Measurements from ENCODE around the gene KIRREL2. TPM values are rescaled to one million over a fixed set of nuclear protein-coding genes. Genes with fewer than 3 reads are reported as not detected.

KIRREL2 gene
- total RNA-seq, 1 experiment from 2014 or later = not detected

DNA sequence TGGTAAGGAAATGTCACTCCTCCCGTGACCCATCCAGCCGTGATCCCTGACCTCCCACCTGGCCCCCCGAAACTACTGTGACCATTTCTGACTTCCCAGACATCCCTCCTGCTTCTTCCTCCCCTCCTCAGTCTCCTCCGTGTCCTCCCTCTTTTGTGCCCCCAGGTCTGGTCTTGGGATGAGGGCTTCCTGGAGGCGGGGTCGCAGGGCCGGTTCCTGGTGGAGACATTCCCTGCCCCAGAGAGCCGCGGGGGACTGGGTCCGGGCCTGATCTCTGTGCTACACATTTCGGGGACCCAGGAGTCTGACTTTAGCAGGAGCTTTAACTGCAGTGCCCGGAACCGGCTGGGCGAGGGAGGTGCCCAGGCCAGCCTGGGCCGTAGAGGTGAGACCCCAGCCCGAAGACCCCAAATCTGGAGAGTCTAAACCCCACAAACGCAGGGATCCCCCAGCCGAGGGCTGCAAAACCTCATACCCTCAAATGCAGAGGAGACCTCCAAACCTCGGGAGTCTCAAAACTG lies 5.0 kb downstream of the KIRREL2 start:
- no peaks in the 10 kb centered on the region for H4K20me1 ChIP-seq (ENCODE audit: low read length)
- no peak overlapping the region for H2AFZ ChIP-seq (ENCODE audit: low read length)
- POLR2A ChIA-PET (ENCODE audit: unreplicated experiment) = no interaction called here
- no peaks in the 10 kb centered on the region for H3K9me2 ChIP-seq (replicated peaks; ENCODE audit: low read length)
- no peaks in the 10 kb centered on the region for H3K9me3 ChIP-seq (ENCODE audit: low read length)
- DNase-seq (no peak), ATAC-seq (no peak)
- no peak overlapping the region for H3K4me2 ChIP-seq (ENCODE audit: low read length)
- no peak overlapping the region for H3K9ac ChIP-seq (ENCODE audit: low read length)
- no peaks in the 10 kb centered on the region for H3K79me2 ChIP-seq (ENCODE audit: low read length)
- CTCF ChIA-PET = no interaction called here
- BruUV-seq (replicated peaks) = no TSS peak
- intact Hi-C loops (cut with micrococcal nuclease) = no loop called here
- H3K27me3 ChIP-seq (ENCODE audit: low read length) = peaks cover 4% of the 10 kb centered on the region; the same call in 1 of the 2 replicates
- no peaks in the 10 kb centered on the region for H3K4me1 ChIP-seq (ENCODE audit: insufficient read depth, low read length)
- H3K36me3 ChIP-seq (ENCODE audit: low read depth, low read length) = no peaks in the 10 kb centered on the region
- H3K27ac ChIP-seq (ENCODE audit: low read length) = no peak overlapping the region
- H3F3A ChIP-seq (ENCODE audit: low read length, unreplicated experiment) = no peaks in the 10 kb centered on the region
- no peak overlapping the region for H3K4me3 ChIP-seq (ENCODE audit: low read length)
- TF ChIP-seq EZH2phosphoT487 (IDR thresholded peaks at IDR 0.05; ENCODE audit: borderline replicate concordance, low read length) (no peak), EZH2 (IDR thresholded peaks at IDR 0.05; ENCODE audit: low read length, unreplicated experiment) (no peak)
- TF ChIP-seq, protein P1, sequence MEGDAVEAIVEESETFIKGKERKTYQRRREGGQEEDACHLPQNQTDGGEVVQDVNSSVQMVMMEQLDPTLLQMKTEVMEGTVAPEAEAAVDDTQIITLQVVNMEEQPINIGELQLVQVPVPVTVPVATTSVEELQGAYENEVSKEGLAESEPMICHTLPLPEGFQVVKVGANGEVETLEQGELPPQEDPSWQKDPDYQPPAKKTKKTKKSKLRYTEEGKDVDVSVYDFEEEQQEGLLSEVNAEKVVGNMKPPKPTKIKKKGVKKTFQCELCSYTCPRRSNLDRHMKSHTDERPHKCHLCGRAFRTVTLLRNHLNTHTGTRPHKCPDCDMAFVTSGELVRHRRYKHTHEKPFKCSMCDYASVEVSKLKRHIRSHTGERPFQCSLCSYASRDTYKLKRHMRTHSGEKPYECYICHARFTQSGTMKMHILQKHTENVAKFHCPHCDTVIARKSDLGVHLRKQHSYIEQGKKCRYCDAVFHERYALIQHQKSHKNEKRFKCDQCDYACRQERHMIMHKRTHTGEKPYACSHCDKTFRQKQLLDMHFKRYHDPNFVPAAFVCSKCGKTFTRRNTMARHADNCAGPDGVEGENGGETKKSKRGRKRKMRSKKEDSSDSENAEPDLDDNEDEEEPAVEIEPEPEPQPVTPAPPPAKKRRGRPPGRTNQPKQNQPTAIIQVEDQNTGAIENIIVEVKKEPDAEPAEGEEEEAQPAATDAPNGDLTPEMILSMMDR (conservative IDR thresholded peaks at IDR 0.05; ENCODE audit: low read depth, low read length) = no peak

- CTCF ChIA-PET = no interaction called here
- BruUV-seq (replicated peaks) = no TSS peak
- H3K27me3 ChIP-seq (ENCODE audit: low read length) = no peaks in the 10 kb centered on the region
Measured at GRCh38 chr19:35862528-35862927, 5.8 kb downstream of the KIRREL2 start.

DNA sequence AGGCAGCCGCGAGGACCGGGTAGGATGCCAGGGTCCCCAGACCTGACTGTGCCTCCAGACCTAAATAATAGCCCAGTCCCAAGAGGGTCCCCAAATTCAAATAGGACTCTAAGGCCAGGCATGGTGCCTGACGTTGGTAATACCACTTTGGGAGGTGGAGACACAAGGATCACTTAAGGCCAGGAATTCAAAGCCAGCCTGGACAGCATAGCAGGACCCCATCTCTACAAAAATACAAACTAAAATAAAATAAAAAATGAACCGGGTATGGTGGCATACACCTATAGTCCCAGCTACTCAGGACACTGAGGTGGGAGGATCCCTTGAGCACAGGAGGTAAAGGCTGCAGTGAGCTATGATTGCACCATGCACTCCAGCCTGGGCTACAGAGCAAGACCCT lies 6.3 kb downstream of the KIRREL2 start:
- no peak overlapping the region for H2AFZ ChIP-seq (ENCODE audit: low read length)
- intact Hi-C loops (cut with micrococcal nuclease) = no loop called here
- H3F3A ChIP-seq (ENCODE audit: low read length, unreplicated experiment) = no peaks in the 10 kb centered on the region
- TF ChIP-seq EZH2phosphoT487 (IDR thresholded peaks at IDR 0.05; ENCODE audit: borderline replicate concordance, low read length) = no peak
- TF ChIP-seq, protein P1 (conservative IDR thresholded peaks at IDR 0.05; ENCODE audit: low read depth, low read length) = no peak
- no peak for TF ChIP-seq EZH2 (IDR thresholded peaks at IDR 0.05; ENCODE audit: low read length, unreplicated experiment)
- no peak overlapping the region for H3K9ac ChIP-seq (ENCODE audit: low read length)
- H3K4me1 ChIP-seq (ENCODE audit: insufficient read depth, low read length) = no peaks in the 10 kb centered on the region
- H3K27me3 ChIP-seq (ENCODE audit: low read length) = no peaks in the 10 kb centered on the region
- no TSS peak for BruUV-seq (replicated peaks)
- ATAC-seq (no peak), DNase-seq (no peak)
- no peak overlapping the region for H3K27ac ChIP-seq (ENCODE audit: low read length)
- H3K4me2 ChIP-seq (ENCODE audit: low read length) = no peak overlapping the region
- CTCF ChIA-PET = no interaction called here
- H3K9me2 ChIP-seq (replicated peaks; ENCODE audit: low read length) = no peaks in the 10 kb centered on the region
- no peaks in the 10 kb centered on the region for H3K79me2 ChIP-seq (ENCODE audit: low read length)
- H3K4me3 ChIP-seq (ENCODE audit: low read length) = no peak overlapping the region
- POLR2A ChIA-PET (ENCODE audit: unreplicated experiment) = no interaction called here
- H4K20me1 ChIP-seq (ENCODE audit: low read length) = no peaks in the 10 kb centered on the region
- no peaks in the 10 kb centered on the region for H3K9me3 ChIP-seq (ENCODE audit: low read length)
- H3K36me3 ChIP-seq (ENCODE audit: low read depth, low read length) = no peaks in the 10 kb centered on the region

More at GRCh38 chr19:35862528-35862927, 5.8 kb downstream of the KIRREL2 start:
- no peak for ATAC-seq
- intact Hi-C loops (cut with micrococcal nuclease) = no loop called here
- Histone ChIP-seq H3K4me1 (ENCODE audit: insufficient read depth, low read length) (no peaks in the 10 kb centered on the region), H3K4me3 (ENCODE audit: low read length) (no peak overlapping the region), H3K9ac (ENCODE audit: low read length) (no peak overlapping the region), H3K79me2 (ENCODE audit: low read length) (no peaks in the 10 kb centered on the region), H2AFZ (ENCODE audit: low read length) (no peak overlapping the region), H3K27ac (ENCODE audit: low read length) (no peak overlapping the region), H4K20me1 (ENCODE audit: low read length) (no peaks in the 10 kb centered on the region), H3K9me3 (ENCODE audit: low read length) (no peaks in the 10 kb centered on the region), H3K4me2 (ENCODE audit: low read length) (no peak overlapping the region), H3K9me2 (replicated peaks; ENCODE audit: low read length) (no peaks in the 10 kb centered on the region), H3F3A (ENCODE audit: low read length, unreplicated experiment) (no peaks in the 10 kb centered on the region), H3K36me3 (ENCODE audit: low read depth, low read length) (no peaks in the 10 kb centered on the region)
- DNase-seq = no peak
- TF ChIP-seq EZH2 (IDR thresholded peaks at IDR 0.05; ENCODE audit: low read length, unreplicated experiment) = no peak
- TF ChIP-seq, protein P1 (conservative IDR thresholded peaks at IDR 0.05; ENCODE audit: low read depth, low read length) = no peak
- no peak for TF ChIP-seq EZH2phosphoT487 (IDR thresholded peaks at IDR 0.05; ENCODE audit: borderline replicate concordance, low read length)
- POLR2A ChIA-PET (ENCODE audit: unreplicated experiment) = no interaction called here

Data from PC-3 (cell line).